A549 (cell line): Measurements from ENCODE around the gene TNS3.

ENCODE experiments used
- EP300 ChIP-seq, 2 experiments: fragments of >200 bp; sonication (Bioruptor Twin); formaldehyde crosslinking; IDR thresholded peaks; 2 replicates in 1 of 2; 3 replicates in 1 of 2; pipeline ENCODE4 v1.6.1; 2016 to 2017
- HDAC2 ChIP-seq: fragments of 200-600 bp; sonication (generic); IDR thresholded peaks from 2 replicates; pipeline ENCODE4 v1.6.1; 2016
- JUNB ChIP-seq: fragments of >200 bp; sonication (Bioruptor Twin); formaldehyde crosslinking; IDR thresholded peaks from 2 replicates; pipeline ENCODE4 v1.6.1; 2016
- MAFK ChIP-seq: fragments of 450-650 bp; IDR thresholded peaks from 2 replicates; pipeline ENCODE4 v1.6.1; 2014; ENCODE audit not compliant: partially characterized antibody
- MAZ ChIP-seq: fragments of 150-350 bp; IDR thresholded peaks from 2 replicates; pipeline ENCODE4 v1.6.1; 2014; ENCODE audit warnings: antibody characterized with exemption, low read depth, low read length, borderline replicate concordance
- POLR2A ChIP-seq: IDR thresholded peaks from 2 replicates; pipeline ENCODE4 v1.6.1; 2012; ENCODE audit warnings: mild to moderate bottlenecking, low read length
- RFX5 ChIP-seq: fragments of 450-650 bp; IDR thresholded peaks from 2 replicates; pipeline ENCODE4 v1.7.1; 2014; ENCODE audit warnings: antibody characterized with exemption, mild to moderate bottlenecking, moderate library complexity
- ZFP36 ChIP-seq: fragments of 450-650 bp; IDR thresholded peaks from 2 replicates; pipeline ENCODE4 v1.6.1; 2014; ENCODE audit warnings: borderline replicate concordance; ENCODE audit not compliant: partially characterized antibody
- TF ChIP-seq, protein P1 (sequence below): fragments of >200 bp; sonication (Bioruptor Twin); formaldehyde crosslinking; IDR thresholded peaks from 3 replicates; pipeline ENCODE4 v1.5.1; 2016
- TF ChIP-seq, protein P2 (sequence below): fragments of 450-650 bp; IDR thresholded peaks from 2 replicates; pipeline ENCODE4 v1.6.1; 2014; ENCODE audit warnings: antibody characterized with exemption

DNA sequence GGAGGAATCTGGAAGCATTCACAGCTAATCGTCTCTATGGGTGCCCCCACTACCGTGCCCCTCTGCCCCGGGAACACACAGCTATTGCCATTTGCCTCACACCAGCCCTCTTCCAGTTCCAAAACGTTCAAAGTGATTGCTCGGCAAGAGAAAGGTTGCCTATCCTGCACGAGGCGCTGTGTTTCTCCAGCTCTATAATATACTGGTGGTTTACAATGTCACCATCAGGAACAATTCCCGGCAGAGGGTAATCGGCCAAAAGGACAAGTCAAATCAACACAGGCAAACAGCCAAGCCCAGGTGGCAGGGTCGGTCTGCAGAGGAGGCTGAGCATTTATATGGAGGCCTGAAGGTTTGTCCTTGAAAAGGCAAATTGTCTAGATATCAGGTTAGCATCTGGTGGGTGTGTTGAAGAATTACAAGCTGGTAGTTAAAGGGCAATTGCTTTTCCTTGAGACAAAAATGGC lies 29.2 kb upstream of the TNS3 start:
- TF ChIP-seq MAZ = no peak
- TF ChIP-seq, protein P1, sequence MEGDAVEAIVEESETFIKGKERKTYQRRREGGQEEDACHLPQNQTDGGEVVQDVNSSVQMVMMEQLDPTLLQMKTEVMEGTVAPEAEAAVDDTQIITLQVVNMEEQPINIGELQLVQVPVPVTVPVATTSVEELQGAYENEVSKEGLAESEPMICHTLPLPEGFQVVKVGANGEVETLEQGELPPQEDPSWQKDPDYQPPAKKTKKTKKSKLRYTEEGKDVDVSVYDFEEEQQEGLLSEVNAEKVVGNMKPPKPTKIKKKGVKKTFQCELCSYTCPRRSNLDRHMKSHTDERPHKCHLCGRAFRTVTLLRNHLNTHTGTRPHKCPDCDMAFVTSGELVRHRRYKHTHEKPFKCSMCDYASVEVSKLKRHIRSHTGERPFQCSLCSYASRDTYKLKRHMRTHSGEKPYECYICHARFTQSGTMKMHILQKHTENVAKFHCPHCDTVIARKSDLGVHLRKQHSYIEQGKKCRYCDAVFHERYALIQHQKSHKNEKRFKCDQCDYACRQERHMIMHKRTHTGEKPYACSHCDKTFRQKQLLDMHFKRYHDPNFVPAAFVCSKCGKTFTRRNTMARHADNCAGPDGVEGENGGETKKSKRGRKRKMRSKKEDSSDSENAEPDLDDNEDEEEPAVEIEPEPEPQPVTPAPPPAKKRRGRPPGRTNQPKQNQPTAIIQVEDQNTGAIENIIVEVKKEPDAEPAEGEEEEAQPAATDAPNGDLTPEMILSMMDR = no peak
- TF ChIP-seq MAFK = no peak
- TF ChIP-seq JUNB = no peak
- TF ChIP-seq, protein P2, sequence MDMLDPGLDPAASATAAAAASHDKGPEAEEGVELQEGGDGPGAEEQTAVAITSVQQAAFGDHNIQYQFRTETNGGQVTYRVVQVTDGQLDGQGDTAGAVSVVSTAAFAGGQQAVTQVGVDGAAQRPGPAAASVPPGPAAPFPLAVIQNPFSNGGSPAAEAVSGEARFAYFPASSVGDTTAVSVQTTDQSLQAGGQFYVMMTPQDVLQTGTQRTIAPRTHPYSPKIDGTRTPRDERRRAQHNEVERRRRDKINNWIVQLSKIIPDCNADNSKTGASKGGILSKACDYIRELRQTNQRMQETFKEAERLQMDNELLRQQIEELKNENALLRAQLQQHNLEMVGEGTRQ = no peak
- no peak for TF ChIP-seq EP300 (IDR thresholded peaks at IDR 0.05)
- no peak for TF ChIP-seq POLR2A
- no peak for TF ChIP-seq HDAC2
- no peak for TF ChIP-seq ZFP36
- no peak for TF ChIP-seq RFX5
